Astrocyte (in vitro differentiated cells and primary cell): ENCODE results near the gene XPOT. TPM values are rescaled to one million over a fixed set of nuclear protein-coding genes. Genes with fewer than 3 reads are reported as not detected.

Experiments used
- DNase-seq: peaks from one replicate; pipeline ENCODE4 v3.0.0-alpha.2; 2010; ENCODE audit warnings: low read depth
- FAIRE-seq: peaks from 2 replicates; lab custom pipeline; 2011; peaks lifted over from hg19 to GRCh38; lab: Jason Lieb, UNC
- H2AFZ ChIP-seq: 2 replicates; pipeline ENCODE4 v1.6.0; 2012; ENCODE audit warnings: low read depth, low read length, inconsistent platforms
- H3K27ac ChIP-seq: 2 replicates; pipeline ENCODE4 v1.5.1; 2011; ENCODE audit warnings: low read depth, low read length, inconsistent platforms
- H3K27me3 ChIP-seq: 2 replicates; pipeline ENCODE4 v1.6.0; 2011; ENCODE audit warnings: low read length, inconsistent platforms; ENCODE audit not compliant: insufficient read depth
- H3K36me3 ChIP-seq: 2 replicates; pipeline ENCODE4 v1.5.1; 2011; ENCODE audit warnings: low read length, inconsistent platforms; ENCODE audit not compliant: insufficient read depth
- H3K4me1 ChIP-seq: 2 replicates; pipeline ENCODE4 v1.5.1; 2011; ENCODE audit warnings: low read length, inconsistent platforms; ENCODE audit not compliant: insufficient read depth
- H3K4me2 ChIP-seq: 2 replicates; pipeline ENCODE4 v1.6.0; 2012; ENCODE audit warnings: low read length, inconsistent platforms
- H3K4me3 ChIP-seq: 2 replicates; pipeline ENCODE4 v1.5.1; 2011; ENCODE audit warnings: low read depth, mild to moderate bottlenecking, low read length, inconsistent platforms; ENCODE audit not compliant: insufficient read depth
- H3K79me2 ChIP-seq: 2 replicates; pipeline ENCODE4 v1.6.0; 2012; ENCODE audit warnings: mild to moderate bottlenecking, low read length, inconsistent platforms; ENCODE audit not compliant: insufficient read depth
- H3K9ac ChIP-seq: 2 replicates; pipeline ENCODE4 v1.6.0; 2012; ENCODE audit warnings: mild to moderate bottlenecking, low read length, inconsistent platforms
- H3K9me3 ChIP-seq: 2 replicates; pipeline ENCODE4 v1.5.1; 2012; ENCODE audit warnings: low read depth, mild to moderate bottlenecking, low read length, inconsistent platforms; ENCODE audit not compliant: insufficient read depth
- H4K20me1 ChIP-seq: 2 replicates; pipeline ENCODE4 v1.6.0; 2012; ENCODE audit warnings: low read length, inconsistent platforms; ENCODE audit not compliant: insufficient read depth
- H3K27ac Mint-ChIP-seq: one replicate; pipeline ENCODE4 v1.8.0; 2021; ENCODE audit warnings: mild to moderate bottlenecking, mixed read lengths; ENCODE audit not compliant: unreplicated experiment
- H3K27me3 Mint-ChIP-seq: one replicate; pipeline ENCODE4 v1.8.0; 2021; ENCODE audit warnings: low read depth, mixed read lengths; ENCODE audit not compliant: unreplicated experiment
- H3K36me3 Mint-ChIP-seq: one replicate; pipeline ENCODE4 v1.8.0; 2021; ENCODE audit warnings: low read depth, mixed read lengths; ENCODE audit not compliant: unreplicated experiment
- H3K4me1 Mint-ChIP-seq: one replicate; pipeline ENCODE4 v1.8.0; 2021; ENCODE audit warnings: low read depth, mixed read lengths; ENCODE audit not compliant: unreplicated experiment
- H3K4me3 Mint-ChIP-seq: one replicate; pipeline ENCODE4 v1.8.0; 2021; ENCODE audit warnings: mild to moderate bottlenecking, moderate library complexity, mixed read lengths; ENCODE audit not compliant: unreplicated experiment
- H3K9me3 Mint-ChIP-seq: one replicate; pipeline ENCODE4 v1.8.0; 2021; ENCODE audit warnings: mild to moderate bottlenecking, mixed read lengths; ENCODE audit not compliant: unreplicated experiment
- CTCF ChIP-seq: IDR thresholded peaks from 2 replicates; pipeline ENCODE4 v1.5.1; 2011; ENCODE audit warnings: low read depth, mild to moderate bottlenecking, inconsistent platforms, low read length, moderate library complexity; ENCODE audit not compliant: insufficient read depth
- EZH2 ChIP-seq: IDR thresholded peaks from 2 replicates; pipeline ENCODE4 v1.6.1; 2012; ENCODE audit warnings: mild to moderate bottlenecking, low read length, inconsistent platforms; ENCODE audit not compliant: insufficient read depth
- total RNA-seq: library from RNA; stranded (reverse); gene quantifications from 2 replicates; pipeline ENCODE4 v1.2.1, GENCODE V29; 2021

Gene XPOT
- total RNA-seq, 1 donor from 2014 or later, result 142 TPM

- no peaks in the 10 kb centered on the region for H3K27me3 ChIP-seq
- no peak overlapping the region for H3K4me2 ChIP-seq
- no peaks in the 10 kb centered on the region for H3K9me3 Mint-ChIP-seq
- H3K9me3 ChIP-seq, result no peaks in the 10 kb centered on the region
- no peak overlapping the region for H2AFZ ChIP-seq
- H3K4me1 ChIP-seq, result no peaks in the 10 kb centered on the region
- H3K9ac ChIP-seq, result no peak overlapping the region
- no peak overlapping the region for H3K4me3 ChIP-seq
- no peak for FAIRE-seq
- H4K20me1 ChIP-seq, result peaks cover 18% of the 10 kb centered on the region
- no peaks in the 10 kb centered on the region for H3K27me3 Mint-ChIP-seq
- no peak for DNase-seq
- peaks cover 30% of the 10 kb centered on the region for H3K36me3 Mint-ChIP-seq
- peaks cover 15% of the 10 kb centered on the region for H3K4me1 Mint-ChIP-seq
- H3K79me2 ChIP-seq, result peaks cover 4% of the 10 kb centered on the region
- no peak overlapping the region for H3K27ac ChIP-seq
- no peak overlapping the region for H3K27ac Mint-ChIP-seq
- H3K4me3 Mint-ChIP-seq, result no peak overlapping the region
- TF ChIP-seq CTCF (no peak), EZH2 (no peak)
- H3K36me3 ChIP-seq, result peaks cover 73% of the 10 kb centered on the region
Measured at GRCh38 chr12:64428956-64429355, 24.8 kb downstream of the XPOT start.

- no peaks in the 10 kb centered on the region for H3K27me3 ChIP-seq
- H3K9me3 ChIP-seq, result no peaks in the 10 kb centered on the region
- Mint-ChIP-seq H3K9me3 (no peaks in the 10 kb centered on the region), H3K36me3 (peaks cover 35% of the 10 kb centered on the region), H3K4me3 (no peak overlapping the region), H3K27me3 (no peaks in the 10 kb centered on the region), H3K27ac (peak overlapping the region; percentile 26), H3K4me1 (peaks cover 15% of the 10 kb centered on the region)
- DNase-seq (no peak), FAIRE-seq (no peak)
- no peak overlapping the region for H3K4me3 ChIP-seq
- TF ChIP-seq EZH2 (no peak), CTCF (no peak)
- H3K79me2 ChIP-seq, result peaks cover 4% of the 10 kb centered on the region
- H3K4me2 ChIP-seq, result no peak overlapping the region
- no peaks in the 10 kb centered on the region for H3K4me1 ChIP-seq
- H3K27ac ChIP-seq, result no peak overlapping the region
- H3K9ac ChIP-seq, result no peak overlapping the region
- H4K20me1 ChIP-seq, result peaks cover 14% of the 10 kb centered on the region
- H2AFZ ChIP-seq, result no peak overlapping the region
- peaks cover 71% of the 10 kb centered on the region for H3K36me3 ChIP-seq
Measured at GRCh38 chr12:64430886-64431285, 26.7 kb downstream of the XPOT start.

GRCh38 chr12:64431791-64432190 lies 27.6 kb downstream of the XPOT start:
- Histone ChIP-seq H3K9ac (no peak overlapping the region), H3K4me3 (no peak overlapping the region), H3K27me3 (no peaks in the 10 kb centered on the region), H3K9me3 (no peaks in the 10 kb centered on the region), H3K4me2 (no peak overlapping the region), H3K4me1 (no peaks in the 10 kb centered on the region), H3K36me3 (peaks cover 77% of the 10 kb centered on the region), H3K27ac (no peak overlapping the region), H3K79me2 (peaks cover 4% of the 10 kb centered on the region), H4K20me1 (peaks cover 14% of the 10 kb centered on the region), H2AFZ (no peak overlapping the region)
- Mint-ChIP-seq H3K9me3 (no peaks in the 10 kb centered on the region), H3K4me1 (peaks cover 15% of the 10 kb centered on the region), H3K36me3 (peaks cover 36% of the 10 kb centered on the region), H3K4me3 (no peak overlapping the region), H3K27ac (no peak overlapping the region), H3K27me3 (no peaks in the 10 kb centered on the region)
- TF ChIP-seq EZH2 (no peak), CTCF (no peak)
- FAIRE-seq (no peak), DNase-seq (no peak)
